ENCODE data around the gene PIK3C2B.

PIK3C2B gene

GRCh38 chr1:204478172-204478899 lies 16.3 kb downstream of the PIK3C2B start:
- no peak for DNase-seq (ENCODE audit: low spot score)

- DNase-seq (ENCODE audit: low spot score) = peak; percentile 95
Observed at GRCh38 chr1:204477036-204477740, 17.4 kb downstream of the PIK3C2B start.

GRCh38 chr1:204476563-204476962 lies 18.0 kb downstream of the PIK3C2B start:
- peak; percentile 35 for DNase-seq (ENCODE audit: low spot score)

GRCh38 chr1:204475656-204476432 lies 18.8 kb downstream of the PIK3C2B start:
- DNase-seq (ENCODE audit: low spot score) = peak; percentile 67

- no peak for DNase-seq (ENCODE audit: low spot score)
Observed at GRCh38 chr1:204473400-204473965, 21.1 kb downstream of the PIK3C2B start.

GRCh38 chr1:204472660-204473059 lies 21.9 kb downstream of the PIK3C2B start:
- no peak for DNase-seq (ENCODE audit: low spot score)

- no peak for DNase-seq (ENCODE audit: low spot score)
Observed at GRCh38 chr1:204471687-204472086, 22.9 kb downstream of the PIK3C2B start.

GRCh38 chr1:204469304-204469703 lies 25.3 kb downstream of the PIK3C2B start:
- no peak for DNase-seq (ENCODE audit: low spot score)

GRCh38 chr1:204468766-204469302 lies 25.8 kb downstream of the PIK3C2B start:
- no peak for DNase-seq (ENCODE audit: low spot score)

GRCh38 chr1:204468206-204468605 lies 26.4 kb downstream of the PIK3C2B start:
- DNase-seq (ENCODE audit: low spot score) = peak; percentile 79

- peak; percentile 99 for DNase-seq (ENCODE audit: low spot score)
Observed at GRCh38 chr1:204466416-204467405, 27.9 kb downstream of the PIK3C2B start.

- peak; percentile 78 for DNase-seq (ENCODE audit: low spot score)
Observed at GRCh38 chr1:204465546-204466415, 28.8 kb downstream of the PIK3C2B start.

- DNase-seq (ENCODE audit: low spot score) = no peak
Observed at GRCh38 chr1:204464701-204465100, 29.9 kb downstream of the PIK3C2B start.

- DNase-seq (ENCODE audit: low spot score) = no peak
Observed at GRCh38 chr1:204464187-204464631, 30.4 kb downstream of the PIK3C2B start.

- no peak for DNase-seq (ENCODE audit: low spot score)
Observed at GRCh38 chr1:204463125-204464060, 31.2 kb downstream of the PIK3C2B start.

GRCh38 chr1:204462229-204462561 lies 32.4 kb downstream of the PIK3C2B start:
- DNase-seq (ENCODE audit: low spot score) = no peak

- DNase-seq (ENCODE audit: low spot score) = no peak
Observed at GRCh38 chr1:204461331-204462228, 33.0 kb downstream of the PIK3C2B start.

GRCh38 chr1:204460346-204460745 lies 34.3 kb downstream of the PIK3C2B start:
- no peak for DNase-seq (ENCODE audit: low spot score)

Data from pons (tissue), 1 donor.